HTR-8/SVneo (cell line): ENCODE measurements around the gene L3MBTL1.

Experiments
- DNase-seq: peaks from one replicate; pipeline ENCODE4 v3.0.0; 2011; ENCODE audit warnings: low spot score, mixed read lengths; ENCODE audit not compliant: insufficient read length
- FAIRE-seq: peaks from 2 replicates; lab custom pipeline; 2011; peaks lifted over from hg19 to GRCh38; lab: Jason Lieb, UNC

L3MBTL1 gene

GRCh38 chr20:43549416-43550065, 42.0 kb downstream of the L3MBTL1 start:
- DNase-seq = no peak
- FAIRE-seq = peak; percentile 77

GRCh38 chr20:43550456-43550855, 43.0 kb downstream of the L3MBTL1 start:
- FAIRE-seq (no peak), DNase-seq (no peak)

GRCh38 chr20:43554369-43554768, 46.9 kb downstream of the L3MBTL1 start:
- no peak for DNase-seq
- FAIRE-seq = peak; percentile 20

GRCh38 chr20:43558412-43559146, 51.1 kb downstream of the L3MBTL1 start, which contains the start of gene SGK2:
TSS of gene SGK2 (plus strand) at chr20:43559027. CDS start at chr20:43566496, 7,469 bp downstream.
- peak; percentile 79 for FAIRE-seq
- DNase-seq = peak; percentile 69

- DNase-seq = no peak
Measured at GRCh38 chr20:43559147-43559987, 51.9 kb downstream of the L3MBTL1 start.

GRCh38 chr20:43560974-43561373, 53.5 kb downstream of the L3MBTL1 start:
- FAIRE-seq = peak; percentile 59
- DNase-seq = no peak

More at GRCh38 chr20:43559147-43559987, 51.9 kb downstream of the L3MBTL1 start:
- peak; percentile 91 for FAIRE-seq

- DNase-seq (no peak), FAIRE-seq (peak; percentile 55)
Measured at GRCh38 chr20:43563429-43563828, 55.9 kb downstream of the L3MBTL1 start.

- FAIRE-seq (no peak), DNase-seq (no peak)
Measured at GRCh38 chr20:43563991-43564390, 56.5 kb downstream of the L3MBTL1 start.

- no peak for DNase-seq
- FAIRE-seq = peak; percentile 97
Measured at GRCh38 chr20:43564455-43564854, 57.0 kb downstream of the L3MBTL1 start.

GRCh38 chr20:43564993-43565757, 57.7 kb downstream of the L3MBTL1 start:
- DNase-seq = no peak
- no peak for FAIRE-seq

- no peak for FAIRE-seq
Measured at GRCh38 chr20:43565758-43566104, 58.2 kb downstream of the L3MBTL1 start.

GRCh38 chr20:43567477-43567876, 60.0 kb downstream of the L3MBTL1 start:
- DNase-seq (no peak), FAIRE-seq (no peak)

More at GRCh38 chr20:43565758-43566104, 58.2 kb downstream of the L3MBTL1 start:
- DNase-seq = no peak

GRCh38 chr20:43568706-43569105, 61.2 kb downstream of the L3MBTL1 start:
- peak; percentile 70 for FAIRE-seq

GRCh38 chr20:43569282-43569681, 61.8 kb downstream of the L3MBTL1 start:
- FAIRE-seq (no peak), DNase-seq (no peak)

More at GRCh38 chr20:43568706-43569105, 61.2 kb downstream of the L3MBTL1 start:
- no peak for DNase-seq

GRCh38 chr20:43570496-43570895, 63.0 kb downstream of the L3MBTL1 start:
- FAIRE-seq = no peak
- DNase-seq = no peak

GRCh38 chr20:43571310-43571709, 63.8 kb downstream of the L3MBTL1 start:
- peak; percentile 28 for FAIRE-seq
- no peak for DNase-seq

- DNase-seq (no peak), FAIRE-seq (peak; percentile 79)
Measured at GRCh38 chr20:43571771-43572170, 64.3 kb downstream of the L3MBTL1 start.

- FAIRE-seq = peak; percentile 63
- no peak for DNase-seq
Measured at GRCh38 chr20:43572891-43573290, 65.4 kb downstream of the L3MBTL1 start.

GRCh38 chr20:43576108-43576507, 68.6 kb downstream of the L3MBTL1 start:
- FAIRE-seq = no peak
- no peak for DNase-seq
